ENCODE data around the gene ZBTB42.

The ZBTB42 gene

DNA sequence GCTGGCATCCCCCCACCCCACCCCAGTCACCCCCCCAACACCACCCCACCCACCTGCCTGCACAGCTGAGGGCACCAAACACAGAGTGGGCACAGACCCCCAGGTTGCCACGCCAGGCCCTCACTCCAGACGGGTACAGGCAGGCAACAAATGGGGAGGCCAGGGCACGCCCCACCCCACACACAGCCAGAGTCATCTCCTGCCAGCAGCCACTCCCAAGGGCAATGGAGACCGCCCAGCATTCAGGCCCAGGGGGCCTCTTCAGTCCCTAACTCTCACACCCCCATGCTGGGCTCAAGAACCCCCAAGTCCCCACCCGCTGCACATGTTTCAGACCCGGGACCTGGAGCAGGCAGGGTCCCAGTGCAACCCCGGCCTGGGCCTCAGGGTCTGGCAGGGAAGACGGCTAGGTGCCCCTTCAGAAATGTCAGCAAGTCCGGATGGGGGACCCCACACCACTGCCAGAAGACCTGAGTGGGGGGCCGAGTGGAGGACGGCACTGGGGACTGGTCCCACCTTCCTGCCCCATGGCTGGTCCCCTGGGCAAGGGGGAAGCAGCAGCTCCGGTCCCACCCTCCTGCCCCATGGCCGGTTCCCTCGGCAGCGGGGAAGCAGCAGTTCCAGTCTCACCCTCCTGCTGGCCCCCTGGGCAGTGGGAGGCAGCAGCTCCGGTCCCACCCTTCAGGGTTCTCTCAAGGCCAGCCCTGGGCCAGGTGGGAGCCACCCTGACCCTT is 17.2 kb upstream of the ZBTB42 start:
- no peak for TF ChIP-seq ZNF274 (IDR thresholded peaks at IDR 0.05; ENCODE audit: low read depth, low read length)
- H3K4me3 ChIP-seq (ENCODE audit: low read length) = no peak overlapping the region

DNA sequence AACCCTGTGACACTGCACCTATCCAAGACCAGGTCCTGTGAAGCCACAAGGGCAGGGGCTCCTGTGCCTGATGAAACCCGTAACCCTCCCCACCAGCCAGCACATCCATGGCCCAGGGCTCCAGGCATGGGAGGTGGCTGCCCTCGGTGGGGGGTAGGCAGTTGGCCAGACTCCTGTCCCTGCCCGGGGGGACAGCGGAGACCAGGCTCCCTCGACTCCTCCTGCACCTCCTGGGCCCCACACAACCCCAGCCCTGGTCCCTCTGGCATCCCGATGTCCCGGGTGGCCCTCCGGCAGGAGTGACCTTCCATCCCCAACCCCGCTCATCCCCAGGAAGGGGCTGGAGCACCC is 16.7 kb upstream of the ZBTB42 start:
- H3K4me3 ChIP-seq (ENCODE audit: low read length) = no peak overlapping the region
- TF ChIP-seq ZNF274 (IDR thresholded peaks at IDR 0.05; ENCODE audit: low read depth, low read length) = no peak

DNA sequence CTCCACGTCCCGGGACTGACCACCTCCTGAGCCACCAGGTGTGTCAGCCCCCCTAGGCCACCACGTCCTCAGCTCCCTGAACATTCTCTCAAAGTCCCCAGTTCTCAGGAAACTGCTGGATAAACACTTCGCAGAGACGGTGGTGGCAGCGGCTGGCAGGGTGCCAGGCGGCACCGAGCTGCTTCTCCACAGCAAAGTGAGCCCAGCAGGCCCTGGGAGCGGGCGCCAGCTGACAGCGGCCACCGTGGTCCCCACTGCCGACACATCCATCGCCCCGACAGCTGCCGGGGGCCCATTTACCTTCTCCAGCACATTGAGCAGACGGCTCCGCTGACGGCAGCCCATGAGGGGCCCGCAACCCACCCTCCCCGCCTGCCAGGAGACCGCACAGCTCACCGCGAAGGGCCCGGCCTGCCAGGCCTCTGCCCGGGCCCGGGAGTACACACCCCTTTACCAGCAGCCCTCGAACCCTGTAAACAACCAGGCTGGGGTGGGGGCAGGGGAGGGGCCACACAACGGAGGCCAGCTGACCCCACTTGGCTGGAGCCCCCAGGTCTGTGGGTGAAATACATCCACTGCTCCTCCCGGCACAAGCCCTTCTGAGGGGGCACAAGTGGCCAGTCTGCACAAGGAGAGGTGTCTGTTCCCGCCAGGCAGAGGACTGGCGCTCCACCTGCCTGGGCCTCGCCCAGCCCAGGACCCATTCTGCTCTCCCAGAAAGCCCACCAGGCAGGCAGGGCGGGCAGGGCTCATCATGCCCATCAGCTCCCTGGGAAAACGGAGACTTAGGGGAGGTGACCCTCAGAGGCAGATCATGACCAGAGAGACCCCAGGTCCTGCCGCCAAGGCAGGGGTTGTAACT is 15.8 kb upstream of the ZBTB42 start:
- H3K4me3 ChIP-seq (ENCODE audit: low read length) = no peak overlapping the region
- no peak for TF ChIP-seq ZNF274 (IDR thresholded peaks at IDR 0.05; ENCODE audit: low read depth, low read length)

DNA sequence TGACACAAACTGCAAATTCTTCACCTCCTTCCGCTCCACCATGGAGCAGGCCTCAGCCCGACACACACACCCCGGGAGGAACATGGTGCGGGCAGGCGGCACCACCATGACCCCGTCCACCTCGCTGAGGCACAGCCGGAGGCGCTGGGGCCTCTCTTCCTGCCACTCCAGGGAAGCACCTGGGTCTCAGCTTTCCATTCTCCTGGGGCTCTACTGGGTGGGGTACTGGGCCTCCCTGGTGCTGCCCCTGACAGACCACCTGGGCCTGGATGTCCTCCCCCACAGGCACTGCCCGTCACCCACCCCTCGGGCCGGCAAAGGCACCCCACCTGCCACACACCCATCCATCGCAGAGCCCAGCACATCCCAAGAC is 15.2 kb upstream of the ZBTB42 start:
- no peak for TF ChIP-seq ZNF274 (IDR thresholded peaks at IDR 0.05; ENCODE audit: low read depth, low read length)
- no peak overlapping the region for H3K4me3 ChIP-seq (ENCODE audit: low read length)

DNA sequence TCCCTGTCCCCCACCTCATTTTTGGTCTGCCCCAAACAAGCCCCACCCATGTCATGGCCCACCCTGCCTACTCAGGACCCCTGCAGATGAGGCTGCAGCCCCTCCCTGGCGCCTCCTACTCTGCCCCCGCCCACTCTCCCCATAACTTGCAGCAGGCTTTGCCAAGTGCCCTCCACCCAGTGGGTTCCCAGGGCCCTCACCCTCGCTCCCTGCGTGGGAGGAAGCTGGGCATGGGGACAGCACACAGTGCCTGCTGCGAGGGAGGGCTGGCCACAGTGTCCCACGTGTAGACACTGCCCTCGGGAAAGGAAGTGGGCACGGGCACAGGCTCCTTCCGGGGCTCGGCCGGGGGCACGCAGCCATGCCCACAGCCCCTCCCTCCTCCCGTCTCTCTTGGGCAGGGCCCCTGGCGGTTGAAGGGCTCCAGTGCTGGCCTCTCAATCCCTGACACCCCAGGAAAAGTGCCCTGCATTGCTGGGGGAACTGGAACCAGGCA is 14.8 kb upstream of the ZBTB42 start:
- H3K4me3 ChIP-seq (ENCODE audit: low read length) = no peak overlapping the region
- no peak for TF ChIP-seq ZNF274 (IDR thresholded peaks at IDR 0.05; ENCODE audit: low read depth, low read length)

DNA sequence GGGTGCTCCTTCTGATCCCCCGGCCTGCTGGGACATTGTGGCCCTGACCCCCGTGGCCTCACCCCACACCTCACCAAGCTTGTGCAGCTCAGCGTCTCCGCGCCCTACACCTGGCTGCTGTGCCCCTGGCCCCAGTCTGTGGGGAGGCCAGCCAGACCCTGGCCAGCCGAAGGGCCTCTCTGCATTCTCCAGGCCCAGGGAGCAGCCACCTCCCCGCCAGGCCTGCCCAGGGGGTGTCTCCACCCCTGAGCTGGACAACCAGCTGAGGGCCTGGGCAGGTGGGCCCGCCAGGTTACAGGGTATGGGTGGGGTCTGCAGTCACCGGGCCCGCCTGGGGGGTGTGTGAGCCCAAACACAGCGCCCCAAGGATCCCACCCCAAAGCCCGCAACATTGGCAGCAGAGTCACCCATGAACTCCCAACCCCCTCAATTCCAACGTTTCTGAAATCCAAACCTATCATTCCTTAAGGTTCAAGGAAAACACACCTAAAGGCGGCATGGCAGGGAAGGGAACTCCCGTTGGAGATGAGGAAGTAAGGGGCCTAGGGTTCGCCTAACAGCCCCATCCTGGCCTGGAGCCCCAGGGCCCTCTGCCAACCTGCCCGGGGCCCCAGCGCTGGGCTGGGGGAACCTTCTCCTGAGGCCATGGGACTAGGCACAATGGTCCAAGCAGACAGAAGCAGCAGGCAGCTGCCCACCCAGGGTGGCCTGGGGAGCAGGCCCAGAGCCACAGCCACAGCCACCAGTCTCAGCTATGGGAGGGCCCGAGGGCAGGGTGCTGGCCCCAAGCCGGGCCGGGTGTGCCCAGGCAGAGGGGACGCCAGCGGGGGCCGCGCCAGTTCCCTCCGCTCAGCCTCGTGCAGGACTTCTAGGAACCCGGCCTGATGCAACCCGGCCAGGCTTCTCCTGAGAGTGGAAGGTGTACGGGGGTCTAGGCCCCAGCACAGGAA is 13.9 kb upstream of the ZBTB42 start:
- no peak overlapping the region for H3K4me3 ChIP-seq (ENCODE audit: low read length)
- no peak for TF ChIP-seq ZNF274 (IDR thresholded peaks at IDR 0.05; ENCODE audit: low read depth, low read length)

DNA sequence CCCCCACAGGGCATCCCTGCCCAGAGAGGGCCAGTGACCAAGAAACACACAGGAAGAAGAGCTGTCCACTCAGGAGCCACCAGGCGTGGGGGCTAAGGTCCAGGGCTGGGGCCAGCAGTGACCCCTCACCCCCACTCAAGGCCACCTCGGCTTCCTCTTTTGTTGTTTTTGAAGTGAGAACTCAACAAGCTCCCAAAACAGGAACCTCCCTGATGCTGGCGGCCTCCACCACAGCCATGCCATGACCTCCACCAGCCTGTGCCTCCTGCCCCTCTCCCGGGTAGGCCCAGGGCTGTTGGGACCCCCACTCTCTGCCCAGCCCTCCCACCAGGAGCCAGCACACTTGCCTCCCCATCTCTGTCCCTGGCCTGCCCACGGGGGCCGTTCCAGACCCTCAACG is 13.2 kb upstream of the ZBTB42 start:
- TF ChIP-seq ZNF274 (IDR thresholded peaks at IDR 0.05; ENCODE audit: low read depth, low read length) = no peak

DNA sequence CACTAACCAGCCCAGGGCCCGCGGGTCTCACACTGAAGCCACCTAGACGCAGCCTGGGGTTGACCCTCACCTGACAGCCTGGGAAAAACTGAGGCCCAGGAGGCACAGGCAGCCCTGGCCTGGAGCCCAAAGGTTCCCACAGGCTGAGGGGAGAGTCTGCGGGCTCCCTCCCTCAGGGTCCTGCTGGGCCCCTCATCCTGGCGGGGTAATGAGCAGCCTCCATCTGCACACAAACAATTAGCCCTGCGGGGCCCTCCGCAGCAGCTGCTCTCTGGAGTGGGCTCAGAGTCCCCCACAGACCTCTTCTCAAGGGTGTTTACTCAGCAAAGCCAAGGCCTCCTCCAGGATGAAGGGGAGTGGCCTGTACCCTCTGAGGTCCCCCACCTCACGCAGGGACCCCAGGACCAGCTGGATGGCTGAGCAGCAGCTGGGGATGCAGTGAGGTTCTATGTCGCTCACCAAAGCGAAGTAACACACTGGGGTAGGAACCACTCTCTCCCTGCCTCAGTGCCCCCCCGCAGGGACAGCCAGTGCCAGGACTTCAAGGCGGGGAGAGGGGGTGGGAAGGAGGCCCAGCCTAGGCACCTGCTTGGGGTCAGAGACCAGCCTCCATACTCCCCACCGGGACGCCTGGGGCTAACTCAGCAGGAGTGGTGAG is 12.6 kb upstream of the ZBTB42 start:
- H3K4me3 ChIP-seq (ENCODE audit: low read length) = no peak overlapping the region
- TF ChIP-seq ZNF274 (IDR thresholded peaks at IDR 0.05; ENCODE audit: low read depth, low read length) = no peak

More for the DNA sequence above, 13.2 kb upstream of the ZBTB42 start:
- H3K4me3 ChIP-seq (ENCODE audit: low read length) = no peak overlapping the region

DNA sequence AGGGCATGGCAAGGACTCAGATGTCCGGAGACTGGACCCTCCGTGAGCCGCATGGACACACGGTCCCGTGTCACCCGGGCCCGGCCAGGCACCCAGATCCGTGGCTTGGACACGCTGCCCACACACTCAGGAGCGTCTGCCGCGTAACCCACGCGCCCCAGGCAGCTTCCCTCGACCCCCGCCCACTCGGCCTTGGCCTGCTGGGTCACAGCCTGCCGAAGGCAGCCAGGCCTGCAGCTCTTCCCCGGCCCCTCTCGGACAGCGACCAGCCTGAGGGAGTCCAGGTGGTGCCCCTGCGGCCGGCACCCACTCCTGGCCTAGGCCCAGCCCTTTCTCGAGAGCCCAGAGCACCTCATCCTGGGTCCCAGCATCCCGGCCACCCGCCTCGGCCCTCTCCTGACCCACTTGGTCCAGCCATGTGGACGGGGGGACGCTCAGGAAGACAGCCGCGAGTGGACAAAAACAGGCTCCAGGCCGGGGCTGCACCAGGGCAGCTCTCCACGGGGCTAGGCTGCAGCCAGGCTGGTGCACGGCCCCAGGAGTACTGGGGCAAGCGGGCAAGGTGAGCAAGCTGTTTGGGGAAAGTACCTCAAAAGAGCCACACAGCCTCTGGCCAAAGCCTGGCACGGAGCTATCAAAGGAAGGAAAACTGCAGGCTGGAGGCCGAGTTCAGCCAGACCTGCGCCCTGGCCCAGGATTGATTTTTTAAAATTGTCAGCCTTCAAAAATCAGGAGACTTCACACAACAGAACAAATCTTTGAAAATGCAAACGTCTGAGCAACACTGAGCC is 11.8 kb upstream of the ZBTB42 start:
- no peak for TF ChIP-seq ZNF274 (IDR thresholded peaks at IDR 0.05; ENCODE audit: low read depth, low read length)
- no peak overlapping the region for H3K4me3 ChIP-seq (ENCODE audit: low read length)

DNA sequence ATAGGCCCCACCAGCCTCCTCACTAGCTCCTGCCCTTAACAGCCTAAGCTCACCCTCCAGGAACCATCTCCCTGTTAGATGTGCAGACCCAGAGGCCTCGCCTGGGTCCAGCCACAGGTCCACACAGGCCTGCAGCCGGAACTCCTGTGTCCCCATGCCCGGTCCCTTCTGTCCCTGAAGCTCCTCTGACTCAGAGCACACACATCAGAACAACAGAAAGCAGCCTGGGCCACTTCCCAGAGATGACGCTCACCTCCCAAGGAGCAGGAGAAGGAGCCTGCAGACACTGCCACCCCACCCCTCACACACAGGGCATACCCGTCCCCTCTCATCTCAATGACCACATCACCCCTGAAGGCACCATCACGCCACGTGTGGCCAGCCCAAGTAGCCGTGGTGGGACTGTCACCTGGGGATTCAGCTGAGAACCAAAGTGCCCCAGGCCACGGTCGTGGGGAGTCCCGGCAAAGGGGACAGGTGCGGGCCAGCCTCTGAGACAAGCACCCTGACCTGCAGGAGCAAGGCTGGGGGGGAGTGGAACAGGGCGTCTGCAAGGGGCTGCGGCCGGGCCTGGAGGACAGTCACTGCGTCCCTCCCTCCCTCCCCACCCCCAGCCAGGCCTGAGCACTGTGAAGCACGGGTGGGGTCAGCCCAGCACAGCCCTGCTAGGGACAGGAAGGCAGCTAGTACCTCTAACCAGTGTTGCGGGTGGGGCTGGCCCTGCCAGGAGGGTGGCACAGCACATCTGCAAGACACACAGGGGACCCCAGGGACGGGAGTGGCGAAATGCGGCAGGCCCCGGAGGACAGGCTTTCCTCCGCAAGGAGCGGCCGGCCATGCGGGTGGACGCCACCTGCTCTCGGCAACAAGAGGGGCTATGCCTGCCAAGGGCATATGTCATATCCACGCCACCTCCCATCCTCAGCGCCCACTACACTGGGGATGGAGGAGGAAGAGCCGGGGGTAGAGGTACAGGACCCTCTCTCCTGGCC is 10.9 kb upstream of the ZBTB42 start:
- no peak overlapping the region for H3K4me3 ChIP-seq (ENCODE audit: low read length)
- TF ChIP-seq ZNF274 (IDR thresholded peaks at IDR 0.05; ENCODE audit: low read depth, low read length) = no peak

DNA sequence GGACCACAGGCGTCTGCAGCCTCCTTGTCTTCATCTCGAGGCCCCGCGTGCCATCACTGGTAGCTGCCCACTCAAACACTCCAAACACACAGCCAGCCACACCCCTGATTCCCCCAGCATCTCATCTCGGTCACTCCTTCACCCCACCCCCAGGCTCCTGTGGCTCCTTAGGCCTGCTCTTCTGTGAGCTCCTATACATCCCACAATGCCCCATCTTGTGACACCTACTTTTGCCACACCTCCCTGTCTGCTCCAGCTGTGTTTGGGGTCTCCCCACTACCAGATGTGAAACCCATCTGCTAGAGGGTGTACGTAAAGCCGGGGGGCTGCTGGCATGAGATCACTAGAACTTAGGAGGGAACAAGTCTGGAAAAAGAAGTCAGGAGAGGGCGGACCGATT is 9.5 kb upstream of the ZBTB42 start:
- TF ChIP-seq ZNF274 (IDR thresholded peaks at IDR 0.05; ENCODE audit: low read depth, low read length) = no peak
- H3K4me3 ChIP-seq (ENCODE audit: low read length) = no peak overlapping the region
